CD4-positive, alpha-beta T cell (primary cell): Measurements from ENCODE around the gene TLR6. TPM values are rescaled to one million over a fixed set of nuclear protein-coding genes. Genes with fewer than 3 reads are reported as not detected.

Experiments used
- ATAC-seq: fragments of 200-7000 bp; cut with Tn5 transposase; one replicate; pipeline ENCODE4 v1.10.0; 2022; ENCODE audit warnings: mild to moderate bottlenecking; ENCODE audit not compliant: poor library complexity
- CTCF ChIA-PET: fragments of 350-600 bp; sonication (Branson Sonifier 250); formaldehyde crosslinking; loops from one replicate; lab custom pipeline; 2021; ENCODE audit warnings: antibody characterized with exemption, inconsistent platforms; lab: Charles Lee
- POLR2A ChIA-PET: fragments of 350-600 bp; sonication (Branson Sonifier 250); formaldehyde crosslinking; loops from one replicate; lab custom pipeline; 2021; ENCODE audit warnings: antibody characterized with exemption, inconsistent platforms; lab: Charles Lee
- DNase-seq, 14 experiments: peaks; one replicate each; pipeline ENCODE4 v3.0.0-alpha.2; 2013 to 2020; ENCODE audit warnings: mixed read lengths in 2 of 14
- H3K27ac ChIP-seq, 2 donors: one replicate each; pipeline versions ENCODE4 v1.5.1 to v1.7.0; 2013; ENCODE audit warnings: low read length in 2 of 2, low read depth in 1 of 2, mild to moderate bottlenecking in 1 of 2
- H3K27me3 ChIP-seq, 2 experiments: 1 replicate in 1 of 2; 2 replicates in 1 of 2; pipeline versions ENCODE4 v1.6.1 to v1.7.0; 2013; ENCODE audit warnings: low read length in 2 of 2, control low read depth in 1 of 2, mild to moderate bottlenecking in 1 of 2, moderate library complexity in 1 of 2; ENCODE audit not compliant: insufficient read depth in 2 of 2, control insufficient read depth in 1 of 2
- H3K36me3 ChIP-seq: one replicate; pipeline ENCODE4 v1.6.1; 2013; ENCODE audit warnings: low read length, control low read depth; ENCODE audit not compliant: insufficient read depth
- H3K4me1 ChIP-seq: one replicate; pipeline ENCODE4 v1.6.1; 2013; ENCODE audit warnings: low read length, control low read depth; ENCODE audit not compliant: insufficient read depth
- H3K4me3 ChIP-seq: one replicate; pipeline ENCODE4 v1.5.1; 2013; ENCODE audit warnings: mild to moderate bottlenecking, low read length, moderate library complexity
- H3K9me3 ChIP-seq, 2 experiments: 1 replicate in 1 of 2; 2 replicates in 1 of 2; pipeline versions ENCODE4 v1.6.1 to v1.7.0; 2013; ENCODE audit warnings: low read length in 2 of 2, mild to moderate bottlenecking in 2 of 2, control low read depth in 1 of 2, moderate library complexity in 1 of 2; ENCODE audit not compliant: control insufficient read depth in 1 of 2, insufficient read depth in 1 of 2
- H3K27ac Mint-ChIP-seq: one replicate; pipeline ENCODE4 v1.8.0; 2020; ENCODE audit warnings: mixed read lengths
- H3K27me3 Mint-ChIP-seq: one replicate; pipeline ENCODE4 v1.8.0; 2021; ENCODE audit warnings: mixed read lengths
- H3K36me3 Mint-ChIP-seq: one replicate; pipeline ENCODE4 v1.8.0; 2021; ENCODE audit warnings: low read depth, mixed read lengths
- H3K4me1 Mint-ChIP-seq: one replicate; pipeline ENCODE4 v1.8.0; 2021; ENCODE audit warnings: low read depth, mixed read lengths
- H3K4me3 Mint-ChIP-seq: one replicate; pipeline ENCODE4 v1.8.0; 2020; ENCODE audit warnings: mild to moderate bottlenecking, mixed read lengths
- H3K9me3 Mint-ChIP-seq: one replicate; pipeline ENCODE4 v1.8.0; 2020; ENCODE audit warnings: mixed read lengths
- intact Hi-C, 2 experiments: fragments of 100-400 bp; cut with DNase I in 1 of 2; cut with micrococcal nuclease in 1 of 2; formaldehyde crosslinking; loops; one replicate each; pipeline versions ENCODE4 v1.15.1 to v1.9.0; 2023 to 2025; cut with DNase I, micrococcal nuclease
- total RNA-seq, 174 experiments: library from RNA in 2 of 174; stranded (reverse) in 2 of 174; gene quantifications; one replicate each; pipeline ENCODE4 v1.2.3 and lab custom pipeline; 2021 to 2026
- TF ChIP-seq, protein P1 (sequence below): fragments of 200-600 bp; IDR thresholded peaks from one replicate; pipeline ENCODE4 v1.8.0; 2022; ENCODE audit warnings: antibody characterized with exemption, mild to moderate bottlenecking

TLR6 gene
- total RNA-seq, 2 experiments from 2014 or later, result 0.69 to 1.3 TPM

DNA sequence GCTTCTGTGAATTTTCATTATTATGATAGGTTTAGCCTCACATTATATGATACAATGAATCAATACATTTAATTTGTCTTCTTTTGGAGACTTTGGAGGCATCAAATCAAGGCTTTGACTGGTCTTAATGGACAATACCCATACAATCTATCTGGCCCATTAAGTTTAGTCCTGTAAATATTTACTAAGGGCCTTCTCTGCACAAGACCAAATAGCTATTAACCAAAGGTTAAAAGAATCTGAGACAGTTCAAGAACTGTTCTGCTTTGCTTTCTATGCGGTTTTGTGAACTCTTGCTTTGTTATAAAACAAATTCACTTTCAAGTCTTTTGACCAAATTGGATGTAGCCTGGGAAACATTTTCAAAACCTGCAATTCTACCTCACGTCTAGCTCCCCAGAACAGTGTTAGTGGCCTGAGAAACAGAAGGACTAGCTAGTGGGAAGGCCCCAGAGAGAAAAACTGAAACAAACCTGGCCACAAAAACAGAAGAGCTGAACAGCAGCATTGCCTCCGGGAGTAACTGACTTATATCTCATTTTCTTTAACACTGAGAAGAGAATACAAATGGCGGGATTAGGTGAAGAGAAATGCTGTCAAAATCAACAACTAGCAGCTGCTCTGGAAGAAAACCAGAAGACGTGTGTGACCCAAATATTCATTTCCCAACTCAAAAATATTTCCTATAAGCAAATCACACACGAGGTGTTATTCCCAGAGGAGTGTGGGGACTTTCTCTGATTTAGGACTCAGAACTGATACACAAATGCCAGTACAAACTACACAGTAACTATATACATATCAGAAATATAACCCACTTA is 52.6 kb downstream of the TLR6 start:
- H3K27ac ChIP-seq, result peak overlapping the region; percentile 39 to 54

DNA sequence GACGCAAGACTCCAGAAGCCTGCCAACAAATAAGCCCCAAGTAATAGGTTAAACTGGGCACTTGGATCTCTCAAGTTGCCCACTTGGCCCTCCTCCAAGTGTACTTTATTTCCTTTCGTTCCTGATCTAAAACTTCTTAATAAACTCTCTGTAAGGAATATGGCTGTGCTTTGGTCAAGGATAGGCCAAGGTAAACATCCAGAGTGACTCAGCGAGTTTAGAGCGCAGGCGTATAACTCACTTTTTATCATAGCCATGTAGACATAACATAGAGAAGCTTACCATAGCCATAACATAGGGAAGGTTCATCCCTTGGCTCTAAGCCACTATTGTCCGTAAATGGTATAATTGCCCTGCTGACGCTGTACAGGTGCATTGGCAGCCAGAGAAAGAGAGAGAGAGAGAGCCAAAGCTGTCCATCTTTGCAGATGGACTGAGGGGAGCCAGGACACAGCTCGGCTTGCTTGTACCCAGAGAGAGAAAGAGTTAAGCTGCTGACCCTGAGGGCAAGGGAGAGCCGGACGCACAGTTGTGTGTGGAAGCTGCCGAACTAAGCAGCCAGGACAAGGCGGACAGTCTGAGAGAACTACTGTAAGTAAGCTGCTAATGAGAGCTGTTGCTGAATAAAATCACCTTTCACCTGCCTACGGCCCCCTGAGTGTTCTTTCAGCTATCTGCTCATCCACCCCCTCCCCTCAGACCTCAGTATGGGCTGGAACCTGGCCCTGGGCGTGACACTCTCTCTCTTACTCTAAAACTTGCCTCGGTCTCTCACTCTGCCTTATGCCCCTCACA is 53.9 kb downstream of the TLR6 start:
- Mint-ChIP-seq H3K9me3 (peaks cover 21% of the 10 kb centered on the region), H3K4me3 (peak overlapping the region; percentile 39), H3K27me3 (no peaks in the 10 kb centered on the region), H3K36me3 (peaks cover 77% of the 10 kb centered on the region), H3K27ac (no peak overlapping the region), H3K4me1 (peaks cover 41% of the 10 kb centered on the region)
- CTCF ChIA-PET, result interaction anchor here (1.2 to 3.0 kb wide), 5 partner anchors 14 to 740 kb away, joined by 3 to 18 read pairs (median 5); partner anchors contain the start of gene TLR10
- no peak for ATAC-seq
- Histone ChIP-seq H3K4me3 (peak overlapping the region; percentile 55), H3K36me3 (peaks cover 52% of the 10 kb centered on the region), H3K9me3 (peaks cover 24 to 53% of the 10 kb centered on the region in 2 experiments), H3K27ac (no peak overlapping the region), H3K4me1 (peaks cover 27% of the 10 kb centered on the region), H3K27me3 (no peaks in the 10 kb centered on the region)
- TF ChIP-seq, protein P1, sequence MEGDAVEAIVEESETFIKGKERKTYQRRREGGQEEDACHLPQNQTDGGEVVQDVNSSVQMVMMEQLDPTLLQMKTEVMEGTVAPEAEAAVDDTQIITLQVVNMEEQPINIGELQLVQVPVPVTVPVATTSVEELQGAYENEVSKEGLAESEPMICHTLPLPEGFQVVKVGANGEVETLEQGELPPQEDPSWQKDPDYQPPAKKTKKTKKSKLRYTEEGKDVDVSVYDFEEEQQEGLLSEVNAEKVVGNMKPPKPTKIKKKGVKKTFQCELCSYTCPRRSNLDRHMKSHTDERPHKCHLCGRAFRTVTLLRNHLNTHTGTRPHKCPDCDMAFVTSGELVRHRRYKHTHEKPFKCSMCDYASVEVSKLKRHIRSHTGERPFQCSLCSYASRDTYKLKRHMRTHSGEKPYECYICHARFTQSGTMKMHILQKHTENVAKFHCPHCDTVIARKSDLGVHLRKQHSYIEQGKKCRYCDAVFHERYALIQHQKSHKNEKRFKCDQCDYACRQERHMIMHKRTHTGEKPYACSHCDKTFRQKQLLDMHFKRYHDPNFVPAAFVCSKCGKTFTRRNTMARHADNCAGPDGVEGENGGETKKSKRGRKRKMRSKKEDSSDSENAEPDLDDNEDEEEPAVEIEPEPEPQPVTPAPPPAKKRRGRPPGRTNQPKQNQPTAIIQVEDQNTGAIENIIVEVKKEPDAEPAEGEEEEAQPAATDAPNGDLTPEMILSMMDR, result no peak
- DNase-seq, result no peak
- POLR2A ChIA-PET, result interaction anchor here (0.6 to 3.4 kb wide), 5 partner anchors 12 to 139 kb away, joined by 3 to 19 read pairs (median 7); partner anchors contain the start of genes TLR10 and TLR6
- intact Hi-C loops, result loop anchor here (2.0 to 5.0 kb wide), 2 partner anchors 40 to 42 kb away; no protein-coding TSS in a partner anchor

More for the DNA sequence above, 52.6 kb downstream of the TLR6 start:
- H3K27ac Mint-ChIP-seq, result peak overlapping the region; percentile 88
- peak overlapping the region; percentile 55 for H3K4me3 ChIP-seq
- TF ChIP-seq, protein P1, result no peak
- CTCF ChIA-PET, result interaction anchor here (0.7 to 3.0 kb wide), 9 partner anchors 15 to 741 kb away, joined by 3 to 18 read pairs (median 4); partner anchors contain the start of gene TLR10
- H3K4me1 Mint-ChIP-seq, result peaks cover 41% of the 10 kb centered on the region
- DNase-seq (peak in 5 of 14 experiments; percentile 7 to 37 (median 21)), ATAC-seq (peak; percentile 13)
- peaks cover 18% of the 10 kb centered on the region for H3K9me3 Mint-ChIP-seq
- peaks cover 64% of the 10 kb centered on the region for H3K36me3 Mint-ChIP-seq
- POLR2A ChIA-PET, result interaction anchor here (0.6 to 3.4 kb wide), 10 partner anchors 10 to 655 kb away, joined by 3 to 19 read pairs (median 4); partner anchors contain the start of genes LIAS, RPL9, TLR10 and TLR6
- intact Hi-C loops, result loop anchor here (2.0 to 5.0 kb wide), 3 partner anchors 42 to 53 kb away; partner anchors contain the start of gene TLR6 (in 1 of the 2)
- H3K36me3 ChIP-seq, result peaks cover 40% of the 10 kb centered on the region
- H3K4me1 ChIP-seq, result peaks cover 27% of the 10 kb centered on the region
- no peaks in the 10 kb centered on the region for H3K27me3 Mint-ChIP-seq
- H3K27me3 ChIP-seq, result no peaks in the 10 kb centered on the region
- peak overlapping the region; percentile 86 for H3K4me3 Mint-ChIP-seq
- peaks cover 23 to 40% of the 10 kb centered on the region in 2 experiments for H3K9me3 ChIP-seq

DNA sequence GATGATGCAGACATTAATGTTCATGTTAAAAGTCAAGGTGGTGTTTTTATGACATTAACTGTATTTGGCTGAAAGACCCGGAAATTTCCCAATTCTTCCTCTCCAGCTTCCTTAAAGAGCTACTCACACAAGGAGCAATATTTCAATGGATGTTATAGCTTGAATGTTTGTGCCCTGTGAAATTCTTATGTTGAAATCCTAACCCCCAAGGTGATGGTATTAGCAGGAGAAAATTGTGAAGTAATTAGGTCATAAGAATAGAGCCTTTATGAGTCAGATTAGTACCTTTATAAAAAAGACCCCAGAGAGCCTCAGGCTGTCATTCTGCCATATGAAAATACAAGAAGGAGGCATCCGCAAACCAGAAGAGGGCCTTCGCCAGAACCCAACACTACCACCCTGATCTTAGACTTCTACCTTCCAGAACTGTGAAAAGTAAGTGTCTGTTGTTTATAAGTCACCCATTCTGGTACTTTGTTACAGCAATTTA is 55.6 kb downstream of the TLR6 start:
- Histone ChIP-seq H3K4me3 (no peak overlapping the region), H3K36me3 (peaks cover 54% of the 10 kb centered on the region), H3K9me3 (peaks cover 29 to 70% of the 10 kb centered on the region in 2 experiments), H3K4me1 (peaks cover 24% of the 10 kb centered on the region), H3K27ac (no peak overlapping the region), H3K27me3 (no peaks in the 10 kb centered on the region)
- DNase-seq, result no peak
- CTCF ChIA-PET, result no interaction called here
- no peak overlapping the region for H3K4me3 Mint-ChIP-seq
- TF ChIP-seq, protein P1, result no peak
- H3K4me1 Mint-ChIP-seq, result peaks cover 39% of the 10 kb centered on the region
- peaks cover 21% of the 10 kb centered on the region for H3K9me3 Mint-ChIP-seq
- no peak overlapping the region for H3K27ac Mint-ChIP-seq
- peaks cover 94% of the 10 kb centered on the region for H3K36me3 Mint-ChIP-seq
- no peaks in the 10 kb centered on the region for H3K27me3 Mint-ChIP-seq
- POLR2A ChIA-PET, result no interaction called here
- ATAC-seq, result no peak
- intact Hi-C loops, result loop anchor here in 1 of 2 experiments (5.0 kb wide), 1 partner anchor 39 kb away; no protein-coding TSS in a partner anchor
